ENCODE data around the gene ZMYND15.

The ZMYND15 gene

GRCh38 chr17:4742629-4743028 lies 3.0 kb downstream of the ZMYND15 start:
- TF ChIP-seq CTCF (IDR thresholded peaks at IDR 0.05; ENCODE audit: control insufficient read depth, extremely low read depth, insufficient read depth) = no peak
- DNase-seq (ENCODE audit: low read depth) = peak; percentile 66
- H3K4me3 ChIP-seq (ENCODE audit: low read depth, low read length) = no peak overlapping the region

GRCh38 chr17:4743216-4743615 lies 3.6 kb downstream of the ZMYND15 start:
- no peak for DNase-seq (ENCODE audit: low read depth)
- no peak for TF ChIP-seq CTCF (IDR thresholded peaks at IDR 0.05; ENCODE audit: control insufficient read depth, extremely low read depth, insufficient read depth)
- no peak overlapping the region for H3K4me3 ChIP-seq (ENCODE audit: low read depth, low read length)

GRCh38 chr17:4743898-4744297 lies 4.3 kb downstream of the ZMYND15 start:
- DNase-seq (ENCODE audit: low read depth) = no peak
- no peak for TF ChIP-seq CTCF (IDR thresholded peaks at IDR 0.05; ENCODE audit: control insufficient read depth, extremely low read depth, insufficient read depth)
- no peak overlapping the region for H3K4me3 ChIP-seq (ENCODE audit: low read depth, low read length)

GRCh38 chr17:4744999-4745969 lies 5.7 kb downstream of the ZMYND15 start:
- no peak for DNase-seq (ENCODE audit: low read depth)
- H3K4me3 ChIP-seq (ENCODE audit: low read depth, low read length) = no peak overlapping the region

GRCh38 chr17:4747847-4748246 lies 8.2 kb downstream of the ZMYND15 start:
- no peak for DNase-seq (ENCODE audit: low read depth)
- no peak for TF ChIP-seq CTCF (IDR thresholded peaks at IDR 0.05; ENCODE audit: control insufficient read depth, extremely low read depth, insufficient read depth)
- H3K4me3 ChIP-seq (ENCODE audit: low read depth, low read length) = no peak overlapping the region

More at GRCh38 chr17:4744999-4745969, 5.7 kb downstream of the ZMYND15 start:
- TF ChIP-seq CTCF (IDR thresholded peaks at IDR 0.05; ENCODE audit: control insufficient read depth, extremely low read depth, insufficient read depth) = no peak

- no peak overlapping the region for H3K4me3 ChIP-seq (ENCODE audit: low read depth, low read length)
- no peak for TF ChIP-seq CTCF (IDR thresholded peaks at IDR 0.05; ENCODE audit: control insufficient read depth, extremely low read depth, insufficient read depth)
- no peak for DNase-seq (ENCODE audit: low read depth)
Measured at GRCh38 chr17:4748686-4749085, 9.1 kb downstream of the ZMYND15 start.
